Bladder microvascular endothelial cell (primary cell): ENCODE results near the gene SLC22A1. TPM values are rescaled to one million over a fixed set of nuclear protein-coding genes. Genes with fewer than 3 reads are reported as not detected.

ENCODE experiments used
- total RNA-seq: library from RNA; depleted of rRNA; stranded (reverse); fragments of >200 nt; gene quantifications from 2 replicates; pipeline ENCODE4 v1.2.3, GENCODE V29; 2014

The SLC22A1 gene
- total RNA-seq: 0.13 TPM in 1 of 2 replicates, not detected in the other

GRCh38 chr6:160121558-160121957 lies at the start of gene SLC22A1:
SLC22A1 (plus strand) TSS chr6:160121815; CDS start chr6:160121936, 121 bp downstream.

Other genes starting within 250 kb of the SLC22A1 start
- under 0.01 TPM in 1 of 2 replicates, not detected in the other for gene MAS1, start 230.8 kb upstream of the SLC22A1 start, total RNA-seq
- gene IGF2R, start 152.7 kb upstream of the SLC22A1 start, total RNA-seq: 66.9 and 195 TPM in 2 replicates
- not detected in 2 replicates for gene SLC22A2, start 137.0 kb downstream of the SLC22A1 start, total RNA-seq
- gene SLC22A3, start 226.6 kb downstream of the SLC22A1 start, total RNA-seq: not detected in 2 replicates